ENCODE data around the gene KRT9. TPM values are rescaled to one million over a fixed set of nuclear protein-coding genes. Genes with fewer than 3 reads are reported as not detected.

KRT9 gene
- total RNA-seq, 1 donor from 2014 or later = not detected

DNA sequence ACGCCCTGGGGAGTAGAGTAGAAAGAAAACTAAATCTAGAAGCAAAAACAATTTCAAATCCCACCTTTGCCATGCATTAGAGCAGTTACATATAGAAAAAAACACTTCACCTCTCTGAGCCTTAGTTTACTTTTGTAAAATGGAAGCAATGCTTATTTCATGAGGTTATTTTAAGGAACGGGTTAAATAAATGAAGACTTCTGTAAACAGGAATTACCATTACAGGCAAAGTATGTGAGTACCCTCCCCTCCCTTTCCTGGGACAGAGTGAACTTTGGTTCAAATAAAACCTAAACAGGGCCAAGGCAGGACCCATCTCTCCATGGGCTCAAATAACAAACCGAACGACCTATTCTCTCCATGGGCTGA lies 48.6 kb downstream of the KRT9 start:
- TF ChIP-seq, protein P1, sequence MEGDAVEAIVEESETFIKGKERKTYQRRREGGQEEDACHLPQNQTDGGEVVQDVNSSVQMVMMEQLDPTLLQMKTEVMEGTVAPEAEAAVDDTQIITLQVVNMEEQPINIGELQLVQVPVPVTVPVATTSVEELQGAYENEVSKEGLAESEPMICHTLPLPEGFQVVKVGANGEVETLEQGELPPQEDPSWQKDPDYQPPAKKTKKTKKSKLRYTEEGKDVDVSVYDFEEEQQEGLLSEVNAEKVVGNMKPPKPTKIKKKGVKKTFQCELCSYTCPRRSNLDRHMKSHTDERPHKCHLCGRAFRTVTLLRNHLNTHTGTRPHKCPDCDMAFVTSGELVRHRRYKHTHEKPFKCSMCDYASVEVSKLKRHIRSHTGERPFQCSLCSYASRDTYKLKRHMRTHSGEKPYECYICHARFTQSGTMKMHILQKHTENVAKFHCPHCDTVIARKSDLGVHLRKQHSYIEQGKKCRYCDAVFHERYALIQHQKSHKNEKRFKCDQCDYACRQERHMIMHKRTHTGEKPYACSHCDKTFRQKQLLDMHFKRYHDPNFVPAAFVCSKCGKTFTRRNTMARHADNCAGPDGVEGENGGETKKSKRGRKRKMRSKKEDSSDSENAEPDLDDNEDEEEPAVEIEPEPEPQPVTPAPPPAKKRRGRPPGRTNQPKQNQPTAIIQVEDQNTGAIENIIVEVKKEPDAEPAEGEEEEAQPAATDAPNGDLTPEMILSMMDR (conservative IDR thresholded peaks at IDR 0.05; ENCODE audit: low read depth, low read length) = no peak
- H3K4me3 ChIP-seq (ENCODE audit: low read depth, low read length) = no peak overlapping the region
- DNase-seq (ENCODE audit: low read depth) = no peak

DNA sequence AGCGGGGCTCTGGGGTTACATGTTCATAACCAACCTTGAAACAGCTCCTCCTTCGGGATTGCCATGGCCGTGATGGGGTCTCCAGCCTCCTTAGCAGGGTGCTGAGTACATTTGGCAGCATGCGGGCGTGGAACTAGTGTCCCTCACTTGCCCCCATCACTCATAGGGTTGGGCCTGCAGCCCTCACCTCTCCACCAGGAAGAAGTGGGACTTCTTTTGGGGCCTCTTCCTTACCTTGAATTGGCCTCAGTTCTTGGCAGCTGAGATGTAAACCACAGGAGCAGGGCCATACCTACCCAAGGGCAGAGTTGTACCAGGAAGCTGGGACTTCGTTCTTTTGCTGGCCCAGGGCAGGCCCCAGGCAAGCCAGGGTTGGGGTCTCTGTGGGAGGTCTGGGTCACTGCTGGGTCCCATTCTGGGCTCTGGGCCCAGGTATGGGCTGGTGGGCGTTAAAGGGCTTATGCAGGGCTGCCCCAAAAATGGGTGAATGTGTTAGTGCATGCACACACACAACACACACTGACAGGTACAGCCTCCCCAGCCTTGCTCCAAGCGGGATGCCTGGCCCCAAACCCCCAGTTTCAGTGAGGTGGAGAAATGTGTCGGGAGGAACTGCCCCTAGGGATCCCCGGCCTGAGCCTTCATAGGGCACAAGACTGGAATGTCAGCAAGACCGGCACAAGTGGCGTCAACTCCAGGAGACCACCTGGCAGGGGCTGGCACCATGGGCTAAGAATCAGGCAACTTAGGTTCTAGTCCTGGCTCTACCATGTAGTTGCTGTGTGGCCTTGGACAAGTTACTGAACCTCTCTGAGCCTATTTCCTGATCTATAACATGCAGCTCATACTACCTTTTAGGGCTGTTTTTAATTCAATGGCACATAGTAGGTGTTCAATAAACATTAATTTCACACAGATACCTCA lies 49.3 kb downstream of the KRT9 start:
- TF ChIP-seq, protein P1 (conservative IDR thresholded peaks at IDR 0.05; ENCODE audit: low read depth, low read length) = no peak
- no peak for DNase-seq (ENCODE audit: low read depth)

DNA sequence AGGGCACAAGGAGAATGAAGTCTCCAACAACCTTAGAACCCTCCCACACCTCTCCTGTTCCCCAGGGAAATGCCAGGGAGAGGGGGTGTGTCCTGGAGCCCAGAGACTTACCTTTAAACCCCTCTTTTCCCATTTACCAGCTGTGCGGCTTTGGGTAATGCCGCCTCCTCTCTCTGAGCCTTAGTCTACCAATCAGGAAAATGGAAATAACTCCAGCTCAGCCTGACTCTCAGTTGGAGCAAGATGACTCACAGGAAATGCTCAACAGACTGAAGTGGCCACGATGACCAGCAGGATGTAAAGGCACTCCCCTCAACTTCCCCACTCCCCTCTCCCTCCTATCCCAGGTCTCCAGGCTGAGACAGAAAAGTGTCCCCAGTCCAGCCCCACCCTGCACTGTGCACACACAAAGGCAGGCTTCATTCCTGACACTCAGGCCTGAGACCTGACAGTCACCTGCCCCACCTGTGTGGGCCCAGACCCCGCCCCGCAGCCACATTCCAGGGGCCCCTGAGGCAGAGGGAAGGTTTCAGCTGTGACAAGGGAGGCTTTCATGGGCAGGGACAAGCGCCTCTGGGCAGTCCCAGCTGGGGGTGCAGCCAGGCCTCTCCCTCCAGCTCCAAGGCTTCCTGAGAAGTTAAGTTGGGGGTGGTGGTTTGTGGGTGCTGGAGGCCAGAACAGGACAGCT lies 50.1 kb downstream of the KRT9 start:
- DNase-seq (ENCODE audit: low read depth) = no peak
- no peak overlapping the region for H3K4me3 ChIP-seq (ENCODE audit: low read depth, low read length)
- TF ChIP-seq, protein P1 (conservative IDR thresholded peaks at IDR 0.05; ENCODE audit: low read depth, low read length) = peak; percentile 10

More for the DNA sequence above, 49.3 kb downstream of the KRT9 start:
- no peak overlapping the region for H3K4me3 ChIP-seq (ENCODE audit: low read depth, low read length)

DNA sequence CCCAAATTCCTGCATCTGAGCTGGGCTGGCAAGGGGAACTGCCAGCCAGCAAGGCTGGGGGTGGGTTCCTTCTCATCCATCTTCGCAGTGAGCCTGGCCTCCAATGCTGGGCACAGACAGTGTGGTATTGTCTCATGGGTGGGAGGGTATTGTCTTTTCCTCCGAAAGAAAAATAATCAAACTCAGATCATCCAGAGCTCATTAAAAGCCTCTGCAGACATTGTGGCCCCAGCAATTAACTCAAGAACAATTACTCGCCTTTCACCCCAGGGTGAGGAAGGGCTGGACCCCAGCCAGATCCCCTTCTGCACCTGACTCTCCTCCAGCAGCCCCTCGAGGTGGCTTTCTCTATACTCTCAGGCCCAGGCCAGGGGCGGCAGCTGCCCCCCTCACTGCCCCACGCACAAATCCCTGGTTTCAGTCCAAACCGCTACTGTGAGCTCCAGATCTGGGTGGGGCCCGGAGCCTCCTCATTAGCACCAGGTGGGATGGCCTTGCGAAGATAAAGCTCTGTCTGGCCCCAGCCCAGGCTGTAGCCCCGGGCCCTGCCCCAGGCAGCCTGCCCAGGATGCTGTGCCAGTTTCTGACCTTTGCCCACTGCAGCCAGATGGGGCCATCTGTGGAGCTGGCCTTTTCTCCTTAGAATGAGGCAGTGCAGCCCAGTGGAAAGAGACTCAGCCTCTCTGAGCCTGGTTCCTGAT lies 50.9 kb downstream of the KRT9 start:
- TF ChIP-seq, protein P1 (conservative IDR thresholded peaks at IDR 0.05; ENCODE audit: low read depth, low read length) = no peak
- no peak overlapping the region for H3K4me3 ChIP-seq (ENCODE audit: low read depth, low read length)
- no peak for DNase-seq (ENCODE audit: low read depth)

DNA sequence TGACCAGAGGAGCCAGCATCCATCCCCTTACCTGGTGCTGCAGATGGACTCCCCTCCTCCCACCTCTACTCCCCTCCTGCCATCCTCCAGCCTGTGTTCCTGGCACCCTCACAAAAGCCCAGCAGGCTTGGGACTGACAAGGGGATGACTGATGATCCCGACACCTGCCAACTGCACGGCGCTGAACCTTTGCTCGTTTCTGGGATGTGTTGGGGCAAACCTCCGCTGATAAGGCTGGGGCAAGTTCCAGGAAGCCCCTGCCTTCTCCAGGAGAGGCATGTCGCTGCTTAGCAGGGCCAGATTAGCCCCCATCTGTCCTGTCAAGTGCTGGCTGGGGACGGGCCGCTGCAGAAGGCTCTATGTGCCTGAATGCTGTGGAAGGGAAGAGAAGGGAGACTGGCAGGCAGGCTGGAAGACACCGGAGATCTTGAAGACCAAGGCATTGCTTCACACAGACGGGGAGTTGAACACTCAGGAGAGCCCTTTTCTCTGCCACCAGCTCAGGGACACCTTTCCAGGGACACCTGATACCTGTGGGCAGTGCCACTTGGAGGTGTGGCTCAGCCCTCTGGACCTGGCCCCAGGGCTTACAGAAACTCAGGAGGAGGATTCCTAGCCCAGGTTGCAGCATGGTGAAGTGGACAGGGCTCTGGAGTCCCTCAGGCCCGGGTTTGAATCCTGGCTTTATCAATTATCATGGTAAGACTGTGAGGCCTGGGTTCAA lies 52.2 kb downstream of the KRT9 start:
- no peak for DNase-seq (ENCODE audit: low read depth)
- TF ChIP-seq, protein P1 (conservative IDR thresholded peaks at IDR 0.05; ENCODE audit: low read depth, low read length) = no peak
- H3K4me3 ChIP-seq (ENCODE audit: low read depth, low read length) = no peak overlapping the region

DNA sequence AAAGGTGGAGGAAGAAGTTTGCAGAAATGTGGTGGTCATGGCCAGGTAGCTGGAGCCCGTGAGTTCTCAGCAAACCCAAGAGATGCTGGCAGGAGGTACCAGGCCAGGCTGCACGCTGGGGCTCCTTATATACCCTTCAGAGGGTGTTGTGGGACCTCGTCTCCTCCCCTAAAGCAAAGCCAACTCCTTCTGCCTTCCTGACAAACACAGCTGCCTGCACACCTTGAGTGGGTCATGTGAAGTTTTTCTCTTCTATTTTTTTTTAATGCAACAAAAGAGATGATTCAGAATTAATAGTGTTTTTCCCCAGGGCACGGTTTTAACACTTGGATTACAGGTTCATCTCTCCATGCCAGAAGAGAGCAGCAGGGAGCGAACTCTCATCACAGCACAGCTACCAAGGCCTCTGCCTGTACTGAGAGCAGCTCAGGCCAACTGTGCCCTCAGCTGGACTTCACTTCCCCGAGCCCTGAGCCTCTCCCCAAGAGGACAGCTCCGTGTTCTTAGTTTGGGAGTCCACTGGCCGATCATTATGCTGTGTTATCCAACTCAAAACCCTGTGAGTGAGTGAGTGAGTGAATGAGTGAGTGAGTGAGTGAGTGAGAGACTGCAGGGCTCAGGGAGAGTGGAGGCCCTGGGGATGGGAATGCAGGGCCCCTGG lies 52.9 kb downstream of the KRT9 start, which contains the start of gene KRT15:
TSS of gene KRT15 (minus strand) at position 102 of the 661 bp plus-strand sequence. CDS start at position 39, 63 bp downstream.
- TF ChIP-seq, protein P1 (conservative IDR thresholded peaks at IDR 0.05; ENCODE audit: low read depth, low read length) = peak; percentile 20
- no peak within 1 kb of the TSS for H3K4me3 ChIP-seq (ENCODE audit: low read depth, low read length)
- DNase-seq (ENCODE audit: low read depth) = no peak
